HG02798 (cell line): Measurements from ENCODE around the gene ZG16B.

Source experiments
- ATAC-seq: cut with Tn5 transposase; IDR thresholded peaks from one replicate; pipeline ENCODE4 v1.9.1; 2021; ENCODE audit warnings: mild to moderate bottlenecking; ENCODE audit not compliant: unreplicated experiment, poor library complexity

Gene ZG16B

DNA sequence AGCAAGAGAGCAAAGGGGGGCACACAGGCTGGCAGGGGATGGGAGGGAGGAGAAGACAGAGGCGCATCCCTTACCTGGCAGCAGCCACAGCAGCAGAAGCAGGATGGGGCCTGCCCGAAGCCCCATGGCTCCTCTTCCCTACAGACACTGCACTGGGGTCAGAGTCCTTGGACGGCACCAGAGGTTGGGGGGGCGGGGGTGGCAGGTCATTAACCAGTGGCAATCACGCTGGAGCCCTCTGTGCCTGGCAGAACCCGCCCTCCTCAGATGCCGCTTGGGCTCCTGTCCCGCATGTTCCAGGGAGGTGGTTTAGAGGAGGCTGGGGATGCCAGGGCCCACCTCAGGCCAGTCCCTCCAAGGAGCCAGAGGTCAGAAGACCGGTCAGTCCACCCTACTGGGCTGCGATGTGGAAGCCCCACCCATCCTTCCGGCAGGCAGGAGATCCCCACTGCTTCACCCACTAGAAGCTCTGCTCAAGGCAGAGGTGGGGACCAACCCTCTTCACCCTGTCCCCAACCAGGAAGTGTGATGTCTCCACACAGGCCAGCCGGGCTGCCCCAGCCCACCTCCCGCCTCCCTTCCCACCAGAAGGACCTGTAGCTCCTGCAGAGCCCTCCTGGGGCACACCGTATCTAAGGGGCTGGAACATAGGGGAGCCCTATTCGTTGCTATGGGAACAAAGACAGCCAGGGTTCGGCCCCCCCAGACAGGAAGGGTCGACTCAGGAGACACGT, 11.7 kb downstream of the ZG16B start:
- no peak for ATAC-seq

DNA sequence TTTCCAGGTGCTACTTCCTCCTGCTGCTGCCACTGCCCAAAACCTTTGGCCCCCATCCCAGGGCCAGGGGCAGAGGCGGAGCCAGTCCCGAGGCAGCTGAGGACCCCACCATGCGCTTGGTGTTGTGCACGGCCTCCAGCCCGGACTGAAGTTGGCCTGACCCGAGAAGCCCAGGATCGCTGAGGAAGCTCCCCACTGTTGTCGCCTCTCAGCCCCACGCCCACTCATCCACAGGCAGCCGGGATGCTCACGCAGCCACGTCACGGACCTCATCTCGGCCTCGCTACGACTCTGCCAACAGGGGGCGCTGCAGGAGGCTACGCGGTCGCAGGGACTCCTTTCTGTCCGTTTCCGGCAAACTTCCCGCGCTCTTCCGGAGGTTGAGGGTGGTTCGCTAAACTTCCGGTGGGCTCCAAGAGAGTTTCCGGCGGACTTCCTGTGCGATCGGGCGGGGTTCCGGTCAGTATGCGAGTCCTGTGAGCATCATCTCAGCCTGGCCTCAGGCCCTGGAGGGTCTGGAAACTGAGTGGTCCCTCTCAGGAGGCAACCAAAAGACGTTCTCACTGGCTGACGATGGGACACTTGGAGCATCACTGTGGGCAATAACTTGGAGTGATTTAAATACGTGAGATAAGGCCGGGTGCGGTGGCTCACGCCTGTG, 12.4 kb downstream of the ZG16B start:
- ATAC-seq, result no peak

DNA sequence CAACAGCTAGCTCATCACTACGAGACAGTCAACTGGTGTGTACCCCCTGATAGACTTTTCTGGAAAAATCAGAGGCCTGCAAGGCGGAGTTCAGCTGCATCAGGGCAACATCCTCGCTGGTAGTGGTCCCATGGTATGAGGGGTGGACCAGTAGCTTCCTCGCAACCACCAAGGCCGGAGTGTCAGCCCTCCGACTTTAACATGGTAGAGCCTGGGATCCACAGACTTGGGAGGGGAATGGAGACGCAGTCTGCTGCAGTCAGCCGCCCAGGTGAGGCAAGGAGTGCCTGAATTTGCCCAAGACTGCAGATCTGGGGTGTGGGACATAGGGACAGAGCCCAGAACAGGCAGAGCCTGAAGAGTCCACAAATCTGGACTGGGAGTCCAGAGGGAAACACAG, 13.4 kb downstream of the ZG16B start:
- no peak for ATAC-seq

DNA sequence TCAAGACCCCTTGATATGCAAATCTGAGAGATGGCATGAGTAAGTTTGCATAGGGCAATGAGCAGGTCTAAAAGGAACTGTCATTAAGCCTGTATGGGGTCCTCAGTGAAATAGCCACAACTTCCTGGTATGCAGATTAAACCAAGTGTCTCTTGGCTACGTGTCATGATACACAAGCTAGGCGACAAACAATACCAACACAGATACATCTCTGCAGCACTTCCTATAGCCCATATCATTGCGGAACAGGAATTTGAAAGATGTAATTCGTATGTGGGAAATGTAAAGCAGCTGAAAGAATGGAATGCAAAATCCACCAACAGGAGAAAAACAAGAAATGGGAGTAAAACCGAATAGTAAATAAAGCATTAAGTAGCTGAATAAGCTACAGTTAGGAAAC, 15.0 kb downstream of the ZG16B start:
- no peak for ATAC-seq

DNA sequence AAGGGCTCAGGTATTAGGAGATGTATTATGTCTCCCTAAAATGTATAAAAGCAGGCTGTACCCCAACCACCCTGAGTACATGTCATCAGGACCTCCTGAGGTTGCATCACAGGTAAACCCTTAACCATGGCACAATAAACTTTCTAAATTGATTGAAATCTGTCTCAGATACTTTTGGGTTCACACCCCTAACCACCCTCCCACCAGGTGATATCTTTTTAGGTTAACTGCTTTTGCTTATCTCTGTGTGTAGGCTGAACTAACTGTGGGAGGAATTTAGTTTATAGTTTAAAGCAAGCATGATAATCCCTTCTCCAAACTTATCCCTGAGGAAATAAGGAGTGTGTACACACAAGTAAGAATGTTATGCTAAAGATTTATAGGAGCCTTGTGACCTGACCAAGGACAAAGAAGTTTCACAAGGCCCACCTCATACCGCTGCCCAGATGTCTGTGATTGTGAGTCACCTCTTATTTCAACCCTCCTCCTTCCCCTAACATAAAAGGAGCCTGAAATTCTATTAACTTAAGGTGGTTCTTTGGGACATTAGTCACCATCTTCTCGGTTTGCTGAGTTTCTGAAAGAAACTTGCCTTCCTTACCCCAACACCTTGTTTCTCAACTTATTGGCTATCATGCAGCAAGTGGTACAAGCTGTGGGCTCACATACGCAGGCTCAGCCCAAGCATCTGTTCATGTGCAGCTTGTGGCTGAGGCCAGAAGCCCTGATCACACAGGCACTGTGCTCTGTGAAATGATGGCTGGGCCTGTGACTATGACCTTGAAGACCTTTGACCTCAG, 16.6 kb downstream of the ZG16B start:
- no peak for ATAC-seq

DNA sequence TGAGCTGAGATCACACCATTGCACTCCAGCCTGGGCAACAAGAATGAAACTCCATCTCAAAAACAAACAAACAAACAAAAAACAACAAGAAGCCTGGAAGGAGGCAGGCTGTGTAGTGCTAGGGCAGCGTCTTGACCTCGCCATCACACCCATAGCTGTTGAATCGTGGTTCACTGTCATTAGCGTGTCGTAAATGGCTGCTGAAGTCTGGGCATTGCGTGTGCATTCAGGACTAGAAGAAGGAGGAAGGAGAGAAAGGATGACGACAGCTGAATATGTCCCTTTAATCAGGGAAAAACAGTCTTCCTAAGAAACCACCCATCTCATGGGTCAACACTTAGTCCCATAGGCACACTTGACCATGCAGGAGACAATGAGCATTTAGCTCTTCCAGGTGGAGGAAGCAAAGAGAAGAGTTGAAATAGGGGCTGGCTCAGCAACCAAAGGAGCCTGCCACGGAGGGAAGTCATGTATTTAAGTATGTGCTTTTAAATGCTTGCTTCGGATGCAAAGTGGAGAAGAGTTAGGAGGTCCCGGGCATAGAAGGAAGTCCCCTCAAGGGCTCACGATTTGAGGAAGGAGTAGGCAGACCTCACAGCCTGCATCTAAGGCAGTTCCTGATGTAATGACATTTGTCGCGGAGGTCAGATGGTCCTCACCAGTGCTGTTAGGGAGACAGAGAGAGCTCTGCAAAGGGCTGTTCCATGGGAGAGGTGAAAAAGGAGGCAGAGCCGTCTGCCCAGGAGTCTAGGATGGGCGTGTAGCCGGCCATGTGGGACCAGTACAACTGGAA, 19.0 kb downstream of the ZG16B start:
- ATAC-seq, result no peak

DNA sequence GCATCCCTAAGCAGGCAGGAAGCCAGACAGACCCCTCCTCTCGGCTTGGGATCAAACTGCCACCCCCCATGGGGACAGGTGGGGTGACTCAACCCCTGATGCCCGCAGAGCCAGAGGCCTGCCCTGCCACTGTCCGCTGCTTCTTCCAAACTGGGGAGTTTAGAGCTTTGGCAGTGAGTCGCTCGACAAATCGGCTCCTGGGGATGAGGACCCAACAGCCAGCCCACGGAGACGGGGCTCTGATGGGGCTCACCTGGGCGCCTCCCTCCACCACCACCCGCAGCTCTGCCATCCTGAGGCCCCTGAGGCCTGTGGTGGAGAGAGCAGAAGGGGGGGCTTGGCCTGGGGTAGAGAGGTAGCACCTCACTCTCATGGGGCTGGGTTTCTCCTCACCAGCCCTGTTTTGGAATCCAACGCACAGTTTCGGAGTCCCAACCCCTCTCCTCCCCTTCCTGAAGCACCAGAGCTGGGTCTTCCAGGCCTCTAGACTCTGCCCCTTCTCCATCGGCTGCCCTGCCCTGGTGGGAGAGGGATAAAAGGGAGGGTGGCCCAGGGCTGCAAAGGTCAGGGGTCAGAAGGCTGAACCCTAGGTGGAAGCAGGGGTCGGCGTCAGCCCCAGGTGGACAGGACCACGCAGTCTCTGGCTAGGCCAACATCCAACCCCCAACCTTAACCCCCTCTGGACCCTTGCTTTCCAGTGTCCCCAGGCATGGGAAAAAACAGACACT, 22.1 kb downstream of the ZG16B start:
- no peak for ATAC-seq

DNA sequence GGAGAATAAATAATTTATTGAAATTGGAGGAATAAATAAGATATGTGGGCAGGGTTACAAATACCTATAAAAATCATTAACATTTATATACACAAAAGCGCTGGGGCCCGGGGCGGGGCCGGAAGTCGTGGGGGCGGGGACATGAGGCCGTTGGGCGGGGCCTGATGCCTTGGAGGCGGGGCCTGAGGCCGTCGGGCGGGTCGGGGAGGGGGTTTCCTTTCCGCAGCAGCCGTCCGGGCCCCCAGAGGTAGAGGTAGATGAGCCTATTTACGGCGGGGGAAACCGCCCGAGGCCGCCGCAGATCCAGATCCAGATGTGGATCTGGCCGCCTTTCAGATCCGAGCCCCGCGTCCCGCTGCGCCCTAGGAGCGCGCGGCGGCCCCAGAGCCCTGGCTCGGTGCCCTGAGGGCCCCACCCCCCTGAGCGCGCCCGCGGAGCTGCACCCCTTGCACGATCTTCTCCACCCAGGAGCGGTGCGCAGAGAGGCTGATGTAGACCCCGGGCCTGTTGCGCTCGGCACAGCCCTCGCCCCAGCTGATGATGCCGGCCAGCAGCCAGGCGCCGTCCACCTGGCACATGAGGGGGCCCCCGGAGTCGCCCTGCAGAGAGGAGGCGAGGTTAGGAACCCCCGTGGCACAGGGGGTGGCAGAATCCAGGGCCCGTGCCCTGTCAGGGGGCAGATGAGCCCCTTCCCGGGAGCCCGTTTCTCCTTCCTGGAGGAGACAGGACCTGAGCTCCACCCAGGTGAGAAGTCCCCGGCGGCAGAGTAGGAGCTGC, 22.8 kb downstream of the ZG16B start:
- ATAC-seq, result no peak

DNA sequence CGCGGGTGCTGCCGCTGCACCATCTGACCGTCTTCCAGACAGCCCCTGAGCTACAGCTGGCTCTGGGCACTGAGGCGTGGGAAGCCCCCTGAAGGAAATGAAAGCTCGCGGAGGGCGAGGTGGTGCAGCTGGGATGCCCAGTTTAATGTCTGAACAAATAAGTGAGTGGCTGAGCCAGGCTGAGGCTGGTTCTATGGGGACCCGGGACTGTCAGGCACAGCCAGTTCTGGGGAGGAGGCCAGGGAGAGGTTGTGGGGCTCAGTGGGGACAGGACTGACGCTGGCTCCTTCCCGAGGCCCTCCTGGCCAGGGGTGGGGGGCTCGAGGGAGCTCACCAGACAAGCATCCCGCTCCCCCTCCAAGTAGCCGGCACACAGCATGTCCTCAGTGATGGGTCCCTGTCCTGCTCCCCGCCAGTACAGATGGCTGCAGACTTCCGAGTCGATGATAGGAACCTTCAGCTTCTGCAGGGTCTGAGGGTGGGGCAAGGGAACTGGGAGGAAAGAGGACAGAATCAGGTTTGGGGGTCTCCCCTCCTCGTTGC, 23.5 kb downstream of the ZG16B start:
- ATAC-seq, result no peak

DNA sequence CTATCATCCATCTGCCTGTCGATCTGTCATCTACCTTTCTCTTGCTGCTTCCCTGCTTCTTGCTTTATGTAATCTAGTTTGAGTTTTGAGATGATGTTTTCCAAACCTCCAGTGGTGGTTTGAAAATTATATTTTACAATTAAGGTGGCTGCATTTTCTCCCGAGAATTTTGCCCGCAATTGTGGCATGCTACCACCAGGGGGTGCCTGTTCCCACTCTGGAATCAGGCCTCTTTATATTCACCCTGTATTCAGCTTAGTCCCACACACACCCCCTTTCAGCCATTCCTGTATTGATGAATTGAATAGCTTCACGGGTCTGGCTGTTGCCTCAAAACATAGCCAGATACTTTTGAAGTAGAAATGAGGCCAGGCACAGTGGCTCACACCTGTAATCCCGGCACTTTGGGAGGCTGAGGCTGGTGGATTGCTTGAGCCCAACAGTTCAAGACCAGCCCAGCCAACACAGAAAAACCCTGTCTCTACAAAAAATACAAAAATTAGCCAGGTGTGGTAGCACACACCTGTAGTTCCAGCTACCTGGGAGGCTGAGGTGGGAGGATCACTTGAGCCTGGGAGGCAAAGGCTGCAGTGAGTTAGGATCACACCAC, 24.7 kb downstream of the ZG16B start:
- ATAC-seq, result no peak

DNA sequence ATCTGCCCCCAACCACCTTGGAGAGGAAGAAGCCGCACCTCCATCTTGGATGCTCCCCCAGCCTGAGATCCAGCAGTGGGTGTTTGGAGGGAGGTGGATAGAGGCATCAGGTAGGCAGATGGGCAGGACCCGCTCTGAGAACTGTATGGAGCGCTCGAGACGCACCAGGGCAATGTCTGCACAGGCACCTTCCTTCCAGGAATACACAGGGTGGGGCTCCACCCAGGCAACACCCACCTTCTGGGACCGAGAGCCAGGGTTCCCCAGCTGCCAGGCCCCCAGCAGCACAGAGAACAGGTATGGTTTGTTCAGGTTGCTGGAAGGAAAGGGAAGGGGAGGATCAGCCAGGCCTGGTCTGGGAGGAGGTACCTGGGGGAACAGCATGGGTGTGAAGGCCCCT, 25.4 kb downstream of the ZG16B start:
- ATAC-seq, result no peak

DNA sequence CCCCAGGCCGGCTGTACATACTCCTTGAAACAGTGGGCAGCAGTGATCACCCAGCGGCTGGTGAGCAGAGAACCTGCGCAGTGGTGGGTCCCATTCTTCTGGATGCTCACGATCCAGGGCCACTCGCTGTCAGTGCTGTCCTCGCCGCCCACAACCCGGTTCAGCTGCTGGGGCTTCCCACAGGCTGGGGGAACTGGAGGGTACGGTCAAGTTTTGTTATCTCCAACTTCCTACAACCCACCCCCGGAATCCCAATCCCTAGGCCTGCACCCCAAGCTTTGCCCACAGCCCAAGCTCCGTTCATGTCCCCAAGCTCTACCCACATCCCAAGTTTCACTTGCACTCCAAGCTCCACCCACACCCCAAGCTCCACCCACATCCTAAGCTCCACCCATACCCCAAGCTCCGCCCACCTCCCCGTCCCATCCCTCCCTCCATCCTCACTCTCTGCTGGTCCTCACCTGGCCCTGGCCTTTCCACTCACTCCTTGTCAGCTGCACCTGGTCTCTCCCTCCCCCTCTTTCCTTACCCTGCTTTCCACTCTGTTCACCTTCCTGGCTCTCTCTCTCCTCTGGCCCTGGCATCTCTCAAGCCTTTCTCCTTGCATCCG, 26.1 kb downstream of the ZG16B start:
- no peak for ATAC-seq

DNA sequence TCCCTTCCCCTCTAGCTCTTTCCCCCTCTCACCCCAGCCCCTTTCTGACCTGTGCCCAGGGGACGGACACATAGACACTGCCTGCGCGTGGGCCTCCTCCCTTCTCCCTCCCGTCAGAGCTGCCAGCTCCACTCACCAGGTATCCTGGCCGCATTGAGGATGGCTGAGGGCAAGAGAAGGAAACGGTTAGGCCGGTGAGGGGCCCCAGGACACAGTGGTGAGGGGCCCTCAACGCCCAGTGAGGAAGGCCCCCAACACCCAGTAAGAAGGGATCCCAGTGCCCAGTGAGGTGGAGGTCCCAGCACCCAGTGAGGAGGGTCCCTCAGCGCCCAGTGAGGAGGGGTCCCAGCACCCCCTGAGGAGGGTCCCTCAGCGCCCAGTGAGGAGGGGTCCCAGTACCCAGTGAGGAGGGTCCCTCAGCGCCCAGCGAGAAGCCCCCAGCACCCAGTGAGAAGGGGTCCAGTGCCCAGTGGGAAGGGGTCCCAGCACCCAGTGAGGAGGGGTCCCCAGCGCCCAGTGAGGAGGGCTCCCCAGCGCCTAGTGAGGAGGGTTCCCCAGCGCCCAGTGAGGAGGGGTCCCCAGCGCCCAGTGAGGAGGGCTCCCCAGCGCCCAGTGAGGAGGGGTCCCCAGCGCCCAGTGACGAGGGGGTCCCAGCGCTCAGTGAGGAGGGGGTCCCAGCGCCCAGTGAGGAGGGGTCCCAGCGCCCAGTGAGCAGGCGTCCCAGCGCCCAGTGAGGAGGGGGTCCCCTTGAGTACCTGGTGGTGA, 26.8 kb downstream of the ZG16B start:
- ATAC-seq, result no peak

DNA sequence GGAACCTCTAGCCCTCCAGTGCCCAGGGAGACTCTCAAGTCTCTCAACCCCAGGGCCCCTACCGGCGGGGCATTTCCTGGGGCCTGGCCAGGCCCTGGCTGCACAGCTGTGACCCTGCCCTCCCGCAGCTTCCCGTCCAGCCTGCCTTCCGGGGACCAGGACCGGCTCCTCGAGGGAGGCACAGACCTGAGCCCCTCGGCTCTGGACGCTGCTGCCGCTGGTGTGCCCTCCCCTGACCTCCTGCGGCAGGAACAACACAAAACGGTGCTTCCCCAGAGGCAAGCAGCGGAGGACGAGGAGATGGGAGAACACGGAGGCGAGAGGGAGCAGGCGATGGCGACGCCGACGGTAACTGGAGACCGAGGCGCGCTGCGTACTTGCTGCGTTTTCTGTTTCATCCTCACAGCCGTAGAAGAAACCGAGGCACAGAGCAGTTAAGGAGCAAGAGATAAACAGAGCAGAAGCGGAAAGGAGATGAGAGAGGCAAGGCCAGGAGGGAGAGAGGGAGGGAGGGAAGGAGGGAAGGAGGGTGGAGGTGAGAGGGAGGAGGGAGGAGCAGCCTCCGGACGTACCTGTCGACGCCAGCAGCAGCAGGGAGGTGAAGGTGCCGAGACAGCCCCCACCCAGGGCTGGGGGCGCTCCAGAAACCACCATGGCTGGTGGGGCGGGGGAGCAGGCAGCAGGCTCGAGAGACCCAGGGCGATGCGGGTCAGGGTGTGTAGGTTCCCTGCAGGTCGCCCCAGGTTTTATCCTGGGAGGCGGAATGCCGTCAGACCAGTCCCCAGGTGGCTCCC, 27.5 kb downstream of the ZG16B start, which contains the start of gene PRSS22:
TSS of gene PRSS22 (minus strand) at position 720 of the 794 bp plus-strand sequence. CDS start at position 654, 66 bp downstream.
- ATAC-seq, result no peak

DNA sequence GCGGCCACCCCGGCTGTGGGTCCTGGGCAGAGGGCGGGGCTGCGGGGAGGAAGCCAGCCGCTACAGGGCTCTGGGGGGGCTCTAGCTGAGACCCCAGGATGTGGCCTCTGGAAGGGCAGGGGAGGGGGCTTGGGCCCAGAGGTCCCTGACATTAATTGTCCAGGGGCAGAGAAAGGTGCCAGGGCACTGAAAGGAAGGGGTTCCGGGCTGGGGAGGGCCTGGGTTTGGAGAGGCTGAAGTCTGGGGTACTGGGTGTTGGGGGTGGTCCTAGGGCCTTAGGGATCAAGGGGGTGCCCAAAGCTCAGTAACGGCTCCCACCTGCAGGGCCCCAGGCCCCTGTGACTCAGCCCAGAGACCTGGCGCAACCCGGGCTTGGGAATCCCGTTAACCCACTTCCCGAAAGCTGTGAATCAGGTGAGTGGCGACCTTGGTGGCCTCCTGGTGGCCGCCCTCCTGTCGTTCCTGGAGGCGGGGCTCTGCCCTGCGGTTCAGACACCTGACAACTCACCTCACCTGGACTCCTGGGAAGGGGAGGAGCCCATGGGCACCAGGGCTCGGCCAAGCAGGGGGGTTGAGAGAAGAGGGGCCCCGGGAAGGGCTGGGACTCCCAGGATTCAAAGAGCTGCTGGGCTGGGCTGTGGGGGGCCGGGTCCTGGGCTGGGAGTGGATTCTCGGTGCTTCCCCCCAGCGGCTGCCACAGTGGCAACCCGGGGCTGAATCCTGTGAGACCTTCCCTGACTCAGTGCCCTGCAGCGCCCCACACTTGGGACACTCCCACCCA, 28.3 kb downstream of the ZG16B start:
- no peak for ATAC-seq
